Stimulated activated CD8-positive, alpha-beta memory T cell treated with anti-CD3 and anti-CD28 coated beads, Interleukin-2, amount 100 ng/mL, for 1 hour (primary cell): Measurements from ENCODE around the gene PDE9A.

Source experiments
- DNase-seq, 2 donors: peaks; one replicate each; pipeline ENCODE4 v3.0.0-alpha.2; 2020; ENCODE audit warnings: low read depth in 2 of 2

The PDE9A gene

DNA sequence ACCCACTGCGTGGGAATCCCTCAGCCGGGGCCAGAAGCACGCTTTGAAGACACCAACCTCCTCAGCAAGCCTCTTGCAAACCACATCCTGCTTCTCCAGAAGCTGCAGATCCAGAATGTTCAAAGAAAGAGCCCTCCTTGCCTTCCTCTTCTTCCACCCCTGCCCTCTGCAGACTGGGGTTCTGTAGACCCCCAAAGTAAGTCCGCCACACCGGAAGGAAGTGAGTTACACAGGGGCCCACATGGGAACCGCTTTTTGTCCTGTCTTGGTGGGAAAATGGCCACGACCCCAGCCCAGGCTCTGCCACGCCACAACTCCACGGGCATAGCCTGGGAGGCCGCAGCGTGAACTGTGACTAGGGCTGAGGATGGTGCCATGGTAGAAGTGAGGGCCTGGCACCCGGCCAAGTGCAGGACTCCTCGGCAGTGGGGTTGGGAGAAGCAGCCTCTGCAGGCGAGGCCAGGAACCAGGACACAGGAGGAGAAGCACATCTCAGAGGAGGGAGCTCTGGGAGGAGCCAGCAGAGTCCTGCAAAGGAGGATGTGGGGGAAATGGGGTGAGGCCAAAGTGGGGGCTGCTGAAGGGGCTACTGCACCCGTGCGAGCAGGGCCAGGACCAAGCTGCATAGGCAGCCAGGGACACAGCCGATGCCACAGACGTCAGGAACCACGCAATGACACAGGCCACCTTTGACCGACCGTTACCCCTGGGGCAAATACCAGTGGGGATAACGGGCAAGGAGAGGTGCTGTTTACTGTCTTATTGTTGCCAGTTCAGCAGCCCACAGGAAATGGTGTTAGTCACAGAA is 30.9 kb downstream of the PDE9A start:
- DNase-seq, result no peak

DNA sequence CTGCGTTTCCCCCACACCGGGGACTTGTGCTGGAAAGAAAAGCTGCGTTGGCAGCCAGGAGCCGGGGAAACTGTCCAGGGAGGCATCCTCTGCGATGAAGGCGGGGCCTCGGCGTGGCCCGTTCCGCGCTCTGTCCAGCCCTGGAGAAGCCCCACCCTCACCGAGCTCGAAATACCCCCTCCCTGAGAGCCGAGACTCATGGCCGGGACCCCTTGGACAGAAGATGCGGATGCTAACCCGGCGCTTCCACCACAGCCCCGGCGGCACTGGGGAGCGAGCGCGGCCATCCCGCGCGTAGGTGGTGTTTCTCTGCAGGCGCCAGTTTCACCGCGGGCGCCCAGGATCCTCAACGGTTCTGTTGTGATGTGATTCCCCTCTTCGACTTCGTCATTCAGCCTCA is 31.6 kb downstream of the PDE9A start:
- no peak for DNase-seq

DNA sequence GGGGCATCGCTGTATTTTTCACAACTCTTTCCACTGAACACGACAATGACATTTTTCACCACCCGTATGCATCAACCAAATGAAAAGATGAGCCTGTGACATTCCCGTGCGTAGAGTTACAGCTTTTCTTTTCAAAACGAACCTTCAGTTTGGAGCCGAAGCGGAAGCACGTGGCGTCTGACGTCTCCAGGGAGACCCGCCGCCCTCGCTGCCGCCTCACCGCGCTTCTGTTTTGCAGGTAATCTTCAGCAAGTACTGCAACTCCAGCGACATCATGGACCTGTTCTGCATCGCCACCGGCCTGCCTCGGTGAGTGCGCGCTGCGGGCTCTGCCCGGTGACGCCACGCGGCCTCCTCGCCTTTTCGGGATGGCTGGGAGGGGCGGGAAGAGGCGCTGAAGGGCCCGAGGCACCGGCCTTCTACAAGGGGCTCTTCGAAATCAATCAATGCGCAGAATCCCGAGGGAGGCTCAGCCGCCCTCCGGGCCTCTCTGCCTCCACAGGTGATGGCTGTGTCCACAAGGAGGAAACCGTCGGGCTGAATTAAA is 32.6 kb downstream of the PDE9A start:
- DNase-seq, result no peak

DNA sequence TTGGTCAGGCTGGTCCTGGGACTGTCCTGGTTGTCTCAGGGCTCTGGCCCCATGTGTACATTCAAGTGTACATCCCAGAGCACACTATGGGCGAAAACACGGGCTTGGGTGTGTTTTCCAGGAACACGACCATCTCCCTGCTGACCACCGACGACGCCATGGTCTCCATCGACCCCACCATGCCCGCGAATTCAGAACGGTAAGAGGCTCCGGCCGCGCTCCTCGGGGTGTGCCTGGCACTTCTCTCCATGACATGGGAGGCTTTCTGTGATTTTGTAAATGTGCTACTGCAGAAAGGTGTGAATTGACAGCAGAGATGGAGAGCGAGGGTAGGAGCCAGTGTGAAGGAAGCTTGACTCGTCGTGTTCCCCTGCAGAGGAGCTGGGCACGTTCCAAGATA is 34.4 kb downstream of the PDE9A start:
- DNase-seq, result no peak

DNA sequence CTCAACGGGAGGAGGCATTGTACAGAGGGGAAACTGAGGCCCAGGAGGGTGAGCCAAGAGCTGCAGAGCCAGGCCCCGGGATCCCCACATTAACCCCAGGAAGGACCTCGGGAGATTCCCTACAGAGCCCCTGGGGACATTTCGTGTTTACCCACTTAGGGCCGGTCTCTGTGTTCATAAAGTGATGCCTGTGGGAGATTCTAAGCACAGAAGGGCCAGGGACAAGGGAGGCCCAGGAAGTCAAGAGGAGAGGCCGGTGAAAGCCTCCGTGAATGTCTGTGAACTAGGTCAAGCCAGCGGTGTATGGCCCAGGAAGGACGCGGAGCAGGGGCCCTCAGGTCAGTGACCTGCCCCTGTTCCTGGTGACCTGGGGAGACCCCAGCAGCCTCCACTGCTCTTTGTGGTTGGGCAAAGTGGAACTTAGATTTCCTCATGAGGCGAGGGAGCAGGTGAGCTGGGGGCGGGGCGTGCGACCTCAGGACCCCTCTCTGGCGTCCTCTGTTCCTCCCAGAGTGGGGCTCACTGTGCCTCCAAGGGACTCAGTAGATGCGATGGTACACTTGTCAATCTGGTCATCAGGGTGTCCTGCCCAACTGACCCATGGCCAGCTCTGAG is 34.9 kb downstream of the PDE9A start:
- DNase-seq, result no peak

DNA sequence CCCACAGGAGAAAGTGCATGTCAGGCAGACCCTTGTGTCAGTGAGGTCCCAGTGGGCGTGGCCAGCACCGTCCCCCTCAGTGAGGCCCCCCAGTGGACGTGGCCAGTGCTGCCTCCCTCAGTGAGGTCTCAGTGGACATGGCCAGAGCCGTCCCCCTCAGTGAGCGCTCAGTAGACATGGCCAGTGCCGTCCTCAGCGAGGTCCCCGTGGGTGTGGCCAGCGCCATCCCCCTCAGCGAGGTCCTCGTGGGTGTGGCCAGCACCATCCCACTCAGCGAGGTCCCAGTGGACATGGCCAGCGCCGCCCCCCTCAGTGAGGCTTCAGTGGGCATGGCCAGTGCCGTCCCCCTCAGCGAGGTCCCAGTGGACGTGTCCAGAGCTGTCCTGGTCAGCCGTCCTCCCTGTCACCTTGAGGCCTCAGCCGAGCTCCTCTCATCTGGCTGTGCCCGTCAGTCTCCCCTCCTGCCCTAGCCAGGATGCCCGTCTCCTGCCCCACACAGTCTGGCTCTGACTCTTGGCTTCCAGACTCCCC is 35.5 kb downstream of the PDE9A start:
- no peak for DNase-seq

DNA sequence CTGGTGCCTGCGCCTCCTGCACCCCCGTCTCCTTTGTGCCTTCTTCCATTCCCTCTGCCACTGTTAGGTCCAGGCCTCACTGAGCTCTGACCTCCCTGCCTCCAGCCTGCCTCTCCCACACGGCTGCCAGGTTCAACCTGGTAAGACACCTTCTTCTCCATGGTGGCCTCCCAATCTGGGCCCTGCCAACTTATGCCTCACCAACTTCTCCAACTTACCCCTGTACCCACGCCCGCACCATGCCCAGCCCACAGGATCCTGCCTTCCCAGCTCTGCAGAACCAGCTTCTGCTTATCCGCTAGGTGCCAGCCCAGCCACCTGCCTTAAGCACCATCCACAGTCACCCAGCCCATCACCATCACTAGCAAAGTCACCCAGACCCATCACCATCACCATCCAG is 37.2 kb downstream of the PDE9A start:
- no peak for DNase-seq

DNA sequence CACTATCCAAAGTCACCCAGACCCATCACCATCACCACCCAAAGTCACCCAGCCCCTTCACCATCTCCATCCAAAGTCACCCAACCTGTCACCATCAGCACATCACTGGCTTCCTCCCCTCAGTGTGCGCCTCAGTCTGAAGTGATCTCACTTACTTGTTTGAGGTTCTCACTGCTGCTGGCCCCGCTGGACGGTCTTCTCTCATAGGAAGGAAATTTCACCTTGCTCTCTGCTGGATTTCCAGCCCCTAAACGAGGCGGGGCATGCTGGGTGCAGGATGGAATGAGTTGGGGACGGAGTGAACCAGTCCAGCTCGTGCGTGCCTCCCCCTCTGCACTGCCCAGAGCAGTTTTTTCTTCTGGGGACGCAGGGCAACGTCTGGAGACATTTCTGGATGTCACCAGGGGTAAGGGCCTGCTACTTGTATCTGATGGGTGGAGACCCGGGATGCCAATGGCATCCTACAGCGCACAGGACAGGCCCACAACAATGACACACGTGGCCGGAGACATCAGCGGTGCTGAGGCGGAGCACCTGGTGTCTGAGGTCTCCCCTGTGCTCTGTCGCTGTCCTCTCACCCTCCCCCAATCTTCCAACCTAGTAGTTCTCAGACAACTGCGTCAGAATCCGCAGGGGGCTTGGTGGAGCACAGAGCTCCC is 38.6 kb downstream of the PDE9A start:
- DNase-seq, result no peak

DNA sequence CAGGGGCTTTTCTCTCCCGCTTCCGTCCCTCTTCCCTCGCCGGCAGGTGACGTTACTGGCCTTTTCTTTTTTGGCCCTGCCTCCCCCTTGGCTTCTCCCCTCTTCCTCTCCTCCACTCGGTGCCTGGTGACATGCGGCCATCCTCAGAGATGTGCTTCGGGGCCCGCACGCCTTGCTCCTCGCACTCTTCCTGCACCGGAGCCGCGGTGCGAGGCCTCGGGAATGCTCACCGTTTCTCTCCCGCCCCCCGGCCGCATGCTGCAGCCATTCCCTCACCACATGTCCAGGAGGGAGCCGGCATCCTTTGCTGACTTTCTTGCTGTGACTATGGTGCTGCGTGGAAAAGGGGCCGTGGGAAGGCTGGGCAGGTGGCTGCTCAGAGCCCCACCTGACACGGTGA is 39.3 kb downstream of the PDE9A start:
- no peak for DNase-seq

DNA sequence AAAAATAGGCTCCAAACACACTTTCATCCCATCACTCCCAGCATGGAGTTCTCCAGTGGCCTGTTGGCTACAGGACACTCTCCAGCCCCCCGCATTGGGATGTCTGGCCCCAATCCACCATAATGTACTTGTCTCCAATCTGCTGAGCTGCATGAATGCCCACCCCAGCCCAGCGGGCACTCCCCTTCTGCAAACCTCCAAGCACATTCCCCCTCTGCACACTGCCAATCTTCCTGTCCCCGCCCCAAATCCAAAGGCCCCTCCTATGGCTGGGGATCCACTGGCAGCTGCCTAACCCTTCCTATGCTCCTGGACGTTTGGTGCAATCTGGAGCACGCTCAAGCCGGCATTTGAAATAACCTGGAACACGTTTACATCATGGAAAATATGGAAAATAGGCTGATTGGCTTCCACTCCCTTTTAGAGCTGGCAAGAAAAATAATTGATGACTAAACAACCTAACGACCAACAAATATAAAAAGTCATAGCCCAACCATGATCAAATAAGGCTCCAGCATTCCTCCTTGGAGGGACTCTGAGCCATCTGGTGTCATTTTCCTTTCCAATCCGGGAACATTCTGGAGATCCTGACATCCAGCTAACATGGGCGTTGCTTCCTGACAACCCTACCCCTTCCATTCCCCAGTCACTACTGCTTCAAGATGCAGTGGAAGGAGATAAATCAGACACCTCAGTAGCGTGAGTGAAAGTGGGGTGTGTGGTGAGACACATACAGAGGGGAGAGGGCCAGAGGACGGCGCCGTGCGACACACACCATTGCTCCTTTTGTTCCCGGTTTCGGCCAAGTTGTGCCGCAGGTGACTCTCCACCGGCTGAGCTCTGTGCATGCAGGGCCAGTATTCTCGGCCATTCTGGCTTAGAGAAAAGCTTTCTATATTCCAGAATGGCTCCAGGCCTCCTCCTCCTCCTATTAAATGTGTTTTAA is 41.6 kb downstream of the PDE9A start:
- DNase-seq, result no peak

DNA sequence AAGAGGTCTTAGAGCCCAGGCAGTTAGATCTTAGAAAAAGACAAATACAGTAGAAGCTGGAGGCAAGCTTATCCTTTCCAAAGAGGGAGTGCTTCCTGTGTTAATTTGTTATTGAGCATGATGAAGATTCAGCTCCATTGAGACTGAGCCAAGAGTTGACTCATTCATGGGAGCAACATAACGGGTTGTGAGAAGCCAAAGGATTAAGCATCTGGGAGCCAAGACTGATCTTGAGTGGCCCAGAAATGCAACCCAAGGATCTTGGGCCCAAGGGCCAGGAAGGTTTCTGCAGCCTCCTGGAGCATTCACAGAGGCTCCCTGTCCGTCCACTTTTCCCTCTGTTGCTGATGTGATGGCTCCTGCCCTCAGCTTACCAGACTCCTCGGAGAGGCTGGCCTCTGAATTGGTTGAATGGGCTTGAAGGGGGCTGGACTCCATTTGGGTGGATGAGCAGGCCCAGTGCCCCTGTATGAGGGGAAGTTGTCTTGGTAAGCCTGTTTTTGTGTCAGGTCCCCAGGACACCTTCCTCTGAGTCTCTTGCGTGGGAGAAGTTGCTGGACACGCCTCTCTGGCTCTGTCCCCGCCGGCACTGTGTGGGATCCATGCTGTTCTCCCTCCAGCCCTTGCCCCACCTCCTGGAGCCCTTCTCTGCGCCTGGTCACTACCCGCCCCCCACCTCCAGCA is 42.4 kb downstream of the PDE9A start:
- no peak for DNase-seq

DNA sequence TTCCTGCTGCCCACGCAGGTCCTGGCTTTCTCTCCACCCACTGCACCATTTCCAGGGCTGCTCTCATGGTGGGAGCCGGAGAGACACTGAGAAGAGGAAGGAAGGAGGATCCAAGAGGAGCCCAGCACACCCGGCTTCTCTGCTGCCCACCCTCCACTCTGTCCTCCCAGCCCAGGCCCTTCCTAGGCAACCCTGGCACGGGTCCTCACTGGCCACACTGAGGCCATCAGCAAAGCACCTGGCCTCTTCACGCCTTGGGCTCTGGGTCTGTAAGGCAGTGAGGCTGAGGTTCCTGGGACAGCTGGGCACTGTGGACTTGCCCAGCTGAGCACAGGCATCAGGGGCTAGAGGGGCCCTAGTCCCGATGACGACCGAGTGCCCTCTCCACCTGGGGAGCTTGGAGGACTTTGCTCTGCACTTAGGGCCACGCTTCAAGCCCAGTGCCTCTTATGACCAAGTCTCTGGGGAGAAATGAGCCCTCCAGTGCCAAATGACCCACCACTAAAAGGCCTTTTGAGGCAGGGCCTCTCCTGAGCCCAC is 43.1 kb downstream of the PDE9A start:
- DNase-seq, result no peak

DNA sequence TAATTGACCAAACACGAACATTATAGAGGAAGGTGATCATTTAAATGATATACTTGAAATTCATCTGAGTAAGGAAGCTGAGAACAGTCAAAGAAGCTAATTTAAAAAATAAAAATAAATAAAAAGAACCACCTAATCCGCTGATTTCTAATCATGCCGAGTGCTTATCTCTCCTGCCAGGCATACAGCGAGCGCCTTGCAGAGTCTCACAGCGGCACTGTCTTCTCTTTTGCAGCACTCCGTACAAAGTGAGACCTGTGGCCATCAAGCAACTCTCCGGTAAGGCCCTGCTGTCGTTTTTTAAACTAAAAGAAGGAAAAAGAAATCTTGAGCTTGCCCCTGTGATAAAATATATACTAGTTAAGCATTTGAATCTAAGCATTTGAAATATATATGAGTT is 45.3 kb downstream of the PDE9A start:
- no peak for DNase-seq

DNA sequence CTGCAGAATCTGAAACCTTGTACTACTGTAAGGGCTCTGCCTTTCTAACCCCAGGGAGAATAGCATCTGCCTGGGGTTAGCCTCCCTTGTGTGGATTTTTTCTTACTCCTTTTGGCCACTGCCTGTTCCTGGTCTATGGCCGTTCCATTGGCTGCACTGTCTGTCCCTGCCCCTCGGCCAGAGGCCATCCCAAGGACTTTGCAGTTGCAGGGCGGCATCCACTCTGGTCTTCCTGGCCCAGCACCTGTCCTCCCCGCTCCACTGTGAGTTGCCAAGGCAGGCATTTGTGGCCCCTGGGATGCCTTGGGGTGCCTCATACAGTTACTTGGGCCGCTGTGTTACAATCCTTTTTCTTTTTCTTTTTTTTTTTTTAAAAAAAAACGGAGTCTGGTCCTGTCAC is 45.8 kb downstream of the PDE9A start:
- DNase-seq, result no peak

DNA sequence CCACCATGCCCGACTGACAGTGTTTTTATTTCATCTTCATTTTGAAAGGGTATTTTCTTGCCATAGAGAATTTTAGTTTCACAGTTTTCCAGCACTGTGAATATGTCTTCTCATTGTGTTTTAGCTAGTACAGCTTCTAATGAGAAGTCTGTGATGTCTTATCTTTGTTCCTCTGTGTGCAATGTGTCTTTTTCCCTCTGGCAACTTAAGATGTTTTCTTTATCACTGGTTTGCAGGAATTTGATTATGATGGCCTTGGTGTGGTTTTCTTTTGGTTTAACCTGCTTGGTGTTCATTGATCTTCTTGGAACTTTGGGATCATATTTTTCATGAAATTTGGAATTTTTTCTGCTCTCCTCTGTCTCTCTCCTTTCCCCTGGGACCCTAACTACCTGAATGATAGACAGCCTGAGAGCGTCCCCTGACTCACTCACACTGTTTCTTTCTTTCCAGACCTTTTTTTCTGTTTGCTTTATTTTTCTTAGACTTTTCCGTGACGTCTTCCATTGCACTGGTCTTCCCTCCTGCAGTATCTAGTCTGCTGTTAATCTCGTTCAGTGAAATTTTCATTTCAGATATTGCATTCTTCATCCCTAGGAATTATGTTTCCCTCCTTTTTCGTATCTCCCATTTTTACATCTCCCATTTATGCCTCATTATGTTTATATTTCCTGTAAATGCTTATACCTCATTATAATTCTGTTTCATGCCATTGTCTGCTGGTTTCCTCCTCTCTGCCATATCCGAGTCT is 48.5 kb downstream of the PDE9A start:
- no peak for DNase-seq

DNA sequence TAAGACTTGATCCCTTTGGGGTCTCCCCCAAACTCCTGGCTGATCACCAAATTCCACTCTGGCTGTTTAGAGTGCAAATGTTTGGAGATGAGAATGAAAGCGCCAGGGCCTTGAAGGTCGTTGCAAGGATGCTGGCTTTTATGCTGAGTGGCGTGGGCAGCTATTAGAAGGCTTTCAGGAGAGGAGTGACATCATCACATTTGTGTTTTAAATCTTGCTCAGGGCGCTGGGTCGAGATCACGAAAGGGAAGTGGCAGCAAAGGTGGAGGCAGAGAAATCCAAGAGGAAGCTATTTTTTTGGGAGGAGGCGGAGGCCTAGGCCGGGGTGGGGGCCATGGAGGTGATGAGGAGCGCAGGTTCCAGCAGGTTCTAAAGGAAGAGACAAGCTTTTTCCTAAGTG is 49.3 kb downstream of the PDE9A start:
- DNase-seq, result no peak

DNA sequence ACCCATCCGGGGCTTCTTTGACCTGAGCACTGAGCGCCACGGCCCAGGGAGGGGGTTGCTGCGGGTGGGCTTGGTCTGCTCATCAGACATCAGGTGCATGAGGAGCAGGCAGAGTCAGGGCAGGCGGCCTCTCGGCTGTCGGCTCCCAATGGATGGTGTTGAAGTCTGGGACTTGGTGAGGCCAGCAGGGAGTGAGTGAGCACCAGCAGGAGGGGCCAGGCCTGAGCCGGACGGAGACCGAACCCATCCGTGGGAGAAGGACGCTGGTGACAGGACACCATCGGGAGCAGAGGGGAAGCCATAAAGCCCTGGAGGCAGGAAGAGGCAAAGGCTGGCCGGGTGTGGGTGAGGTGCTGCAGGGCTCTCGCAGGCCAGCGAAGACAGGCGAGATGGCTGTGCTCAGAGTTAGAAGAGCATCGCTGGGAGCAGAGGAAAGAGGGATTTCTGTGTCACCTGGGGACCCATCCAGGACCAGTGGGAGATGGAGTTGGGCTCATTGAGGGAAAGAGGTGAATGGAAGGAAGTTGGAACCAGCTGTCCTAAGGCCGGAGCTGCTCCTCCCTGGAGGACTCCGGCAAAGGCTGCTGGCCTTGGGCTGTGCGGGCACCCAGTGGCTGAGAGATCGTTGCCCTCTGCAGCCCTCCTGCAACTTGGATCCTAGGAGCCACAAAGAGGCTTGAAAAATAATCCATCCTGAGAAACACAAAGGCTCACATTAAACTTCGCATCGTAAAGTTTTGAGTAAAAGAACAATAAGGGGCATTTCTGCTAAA is 49.9 kb downstream of the PDE9A start:
- DNase-seq, result no peak

DNA sequence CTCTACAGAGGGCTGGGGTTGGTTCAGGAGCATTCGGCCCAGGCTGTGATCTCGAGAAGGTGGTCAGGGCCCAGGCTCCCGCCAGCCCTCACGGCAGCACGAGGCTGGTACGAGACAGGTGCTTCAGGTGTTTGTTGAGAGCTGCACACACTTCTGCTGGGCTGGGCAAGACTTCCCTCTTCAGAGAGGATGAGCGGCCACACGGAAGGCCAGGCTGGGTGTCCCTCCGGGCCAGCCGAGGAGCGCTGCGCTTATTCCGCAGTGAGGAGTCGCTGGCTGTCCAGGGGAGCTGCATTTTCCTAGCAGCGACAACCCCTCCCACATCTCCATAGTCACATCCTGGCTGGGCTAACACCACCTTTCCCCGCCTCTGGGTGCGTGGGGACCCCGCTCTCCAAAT is 50.5 kb downstream of the PDE9A start:
- DNase-seq, result no peak

DNA sequence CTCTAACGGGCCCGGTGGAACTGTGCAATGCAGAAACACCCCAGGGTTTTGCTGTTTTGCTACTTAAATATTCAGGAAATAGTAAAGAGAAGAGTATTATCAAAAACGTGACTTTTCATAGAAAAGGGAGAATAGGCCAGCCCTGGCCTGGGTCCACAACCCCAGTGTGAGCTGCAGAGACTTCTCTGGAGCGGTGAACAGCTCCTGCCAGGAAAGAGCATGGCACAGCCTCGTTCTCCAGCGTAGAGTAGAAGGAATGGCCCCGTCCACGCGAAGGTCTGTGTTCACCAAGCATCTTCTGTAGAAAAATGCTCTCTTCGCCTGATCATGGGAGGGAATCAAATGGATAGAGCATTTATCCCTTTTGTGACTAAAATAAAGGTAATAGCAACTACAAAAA is 51.4 kb downstream of the PDE9A start:
- no peak for DNase-seq
